HepG2 (cell line): ENCODE results near the gene SRC. TPM values are rescaled to one million over a fixed set of nuclear protein-coding genes. Genes with fewer than 3 reads are reported as not detected.
A peak's percentile ranks its signal among the peaks of the same experiment; 100 is the strongest.

Source experiments
- ATAC-seq: fragments of 200-7000 bp; cut with Tn5 transposase; 3 replicates; pipeline ENCODE4 v1.9.1; 2020; ENCODE audit warnings: mild to moderate bottlenecking, moderate library complexity
- BruUV-seq: library from RNA; stranded (reverse); fragments of 400-500 nt; replicated peaks from 2 replicates; lab custom pipeline; 2021; lab: Mats Ljungman, UMichigan
- CTCF ChIA-PET: fragments of 300-600 bp; formaldehyde crosslinking; extraction: SDS; loops from one replicate; lab custom pipeline; 2021; ENCODE audit warnings: low total read pairs, inconsistent platforms, low intra/inter-chr PET ratio; lab: Yijun Ruan, JAX
- POLR2A ChIA-PET: fragments of 350-600 bp; sonication (Branson Sonifier 250); formaldehyde crosslinking; loops from one replicate; lab custom pipeline; 2020; ENCODE audit warnings: antibody characterized with exemption, inconsistent platforms; lab: Yijun Ruan, JAX
- DNase-seq: peaks from one replicate; pipeline ENCODE4 v3.0.0-alpha.2; 2015; ENCODE audit warnings: low spot score
- FAIRE-seq: peaks from 3 replicates; lab custom pipeline; 2011; peaks lifted over from hg19 to GRCh38; lab: Jason Lieb, UNC
- H2AFZ ChIP-seq: one replicate; pipeline ENCODE4 v1.6.1; 2011; ENCODE audit warnings: low read length, inconsistent platforms
- H3K27ac ChIP-seq: fragments of 300-600 bp; 3 replicates; pipeline ENCODE4 v1.8.0; 2011; ENCODE audit warnings: mixed run types, mild to moderate bottlenecking, mixed read lengths, low read length, inconsistent platforms; ENCODE audit not compliant: insufficient read depth; ENCODE audit errors: extremely low read length
- H3K27me3 ChIP-seq, 2 experiments: fragments of 200-600 bp in 1 of 2; 2 replicates in 1 of 2; 3 replicates in 1 of 2; pipeline versions ENCODE4 v1.6.0 to v1.8.0; 2011; ENCODE audit warnings: low read length in 2 of 2, mild to moderate bottlenecking in 2 of 2, moderate library complexity in 2 of 2, inconsistent platforms in 1 of 2; ENCODE audit not compliant: insufficient read depth in 2 of 2, control insufficient read depth in 1 of 2
- H3K36me3 ChIP-seq, 2 experiments: fragments of 200-600 bp in 1 of 2; replicated peaks in 1 of 2; 2 replicates in 1 of 2; 3 replicates in 1 of 2; pipeline versions ENCODE4 v1.5.1 to v1.8.0; 2011; ENCODE audit warnings: low read length in 2 of 2, inconsistent platforms in 1 of 2; ENCODE audit not compliant: insufficient read depth in 2 of 2, control insufficient read depth in 1 of 2
- H3K4me1 ChIP-seq: 2 replicates; pipeline ENCODE4 v1.5.1; 2012; ENCODE audit warnings: low read length, inconsistent platforms; ENCODE audit not compliant: insufficient read depth
- H3K4me2 ChIP-seq: 2 replicates; pipeline ENCODE4 v1.6.0; 2011; ENCODE audit warnings: low read depth, low read length, inconsistent platforms
- H3K4me3 ChIP-seq, 3 experiments: fragments of 200-600 bp in 1 of 3; sonication (generic), shearing (Covaris generic) in 1 of 3; replicated peaks in 1 of 3; 2 replicates each; pipeline ENCODE4 v1.5.1; 2011 to 2016; ENCODE audit warnings: low read length in 3 of 3, inconsistent platforms in 2 of 3, low read depth in 2 of 3, mild to moderate bottlenecking in 2 of 3, control low read depth in 1 of 3, mixed read lengths in 1 of 3; ENCODE audit not compliant: insufficient read depth in 1 of 3
- H3K79me2 ChIP-seq: one replicate; pipeline ENCODE4 v1.6.1; 2011; ENCODE audit warnings: low read length, inconsistent platforms; ENCODE audit not compliant: insufficient read depth
- H3K9ac ChIP-seq: 2 replicates; pipeline ENCODE4 v1.6.0; 2011; ENCODE audit warnings: mild to moderate bottlenecking, low read depth, low read length, inconsistent platforms; ENCODE audit not compliant: insufficient read depth
- H3K9me3 ChIP-seq: 2 replicates; pipeline ENCODE4 v1.5.1; 2012; ENCODE audit warnings: mild to moderate bottlenecking, low read length
- H4K20me1 ChIP-seq: 2 replicates; pipeline ENCODE4 v1.6.0; 2011; ENCODE audit warnings: inconsistent platforms, mild to moderate bottlenecking, low read length, moderate library complexity; ENCODE audit not compliant: insufficient read depth
- ARNT ChIP-seq: fragments of 450-650 bp; IDR thresholded peaks from 2 replicates; pipeline ENCODE4 v1.6.1; 2017
- FOXJ3 ChIP-seq: sonication (generic); formaldehyde crosslinking; IDR thresholded peaks from 2 replicates; pipeline ENCODE4 v1.4.0; 2020; ENCODE audit warnings: missing genetic modification reagents, mild to moderate bottlenecking, borderline replicate concordance
- FOXM1 ChIP-seq: sonication (generic); formaldehyde crosslinking; IDR thresholded peaks from 2 replicates; pipeline ENCODE4 v1.5.0; 2020; ENCODE audit warnings: missing genetic modification reagents
- IKZF1 ChIP-seq: fragments of 450-650 bp; IDR thresholded peaks from 2 replicates; pipeline ENCODE4 v1.7.1; 2016
- KLF16 ChIP-seq, 2 experiments: sonication (generic) in 1 of 2; formaldehyde crosslinking in 1 of 2; IDR thresholded peaks; 2 replicates each; pipeline versions ENCODE4 v1.6.1 to v1.8.0; 2016 to 2023; ENCODE audit warnings: missing genetic modification reagents in 2 of 2, missing compliant biosample characterization in 1 of 2
- NONO ChIP-seq, 2 experiments: fragments of 450-650 bp in 1 of 2; sonication (generic) in 1 of 2; formaldehyde crosslinking in 1 of 2; IDR thresholded peaks in 1 of 2; conservative IDR thresholded peaks in 1 of 2; 2 replicates each; pipeline versions ENCODE4 v1.6.1 to v1.8.0; 2017 to 2022; ENCODE audit warnings: mild to moderate bottlenecking in 1 of 2, missing genetic modification reagents in 1 of 2, moderate library complexity in 1 of 2
- TFDP2 ChIP-seq: sonication (generic); formaldehyde crosslinking; IDR thresholded peaks from 2 replicates; pipeline ENCODE4 v1.4.0; 2020; ENCODE audit warnings: missing genetic modification reagents
- ZNF207 ChIP-seq: fragments of 450-650 bp; IDR thresholded peaks from 2 replicates; pipeline ENCODE4 v1.6.1; 2016; ENCODE audit warnings: antibody characterized with exemption, borderline replicate concordance
- ZNF30 ChIP-seq: sonication (generic); formaldehyde crosslinking; IDR thresholded peaks from 2 replicates; pipeline ENCODE4 v1.5.0; 2020; ENCODE audit warnings: mild to moderate bottlenecking, missing genetic modification reagents
- ZNF792 ChIP-seq: IDR thresholded peaks from 2 replicates; pipeline ENCODE4 v1.6.1; 2016
- WGBS: methylation state at CpG from one replicate; pipeline ENCODE4 v1.1.6; 2017; ENCODE audit warnings: low lambda C conversion rate; 5-methylcytosine and 5-hydroxymethylcytosine counted together
- in situ Hi-C: cut with HindIII; loops from 2 replicates; pipeline ENCODE4 v1.10.0; 2017; ENCODE audit warnings: low pct_unique_long_range_greater_than_20kb; ENCODE audit not compliant: extremely low pct_ligation_motif_present
- intact Hi-C: fragments of 100-400 bp; cut with micrococcal nuclease; formaldehyde crosslinking; loops from one replicate; pipeline ENCODE4 v1.10.0; 2022; ENCODE audit not compliant: unreplicated experiment
- polyA plus RNA-seq, 8 experiments: library from polyadenylated mRNA; depleted of rRNA in 3 of 8; stranded (reverse) in 7 of 8; unstranded in 1 of 8; fragments of >200 nt; fragmentation: Illumina TruSeq in 4 of 8; extraction: Trizol in 4 of 8; gene quantifications; 2 replicates each; pipeline versions ENCODE4 v1.2.1 to v1.2.3, GENCODE V29; 2011 to 2016; ENCODE audit warnings: low read depth in 4 of 8, missing spikeins in 1 of 8, mixed read lengths in 1 of 8; ENCODE audit not compliant: insufficient read depth in 1 of 8
- total RNA-seq, 5 experiments: library from RNA; depleted of rRNA; stranded (reverse); fragments of >200 nt; fragmentation: Illumina TruSeq; extraction: Trizol; gene quantifications; 2 replicates each; pipeline ENCODE4 v1.2.3, GENCODE V29; 2016; ENCODE audit warnings: low read depth in 1 of 5
- TF ChIP-seq, protein P1 (sequence below), 2 experiments: fragments of 450-650 bp in 1 of 2; sonication (generic) in 1 of 2; formaldehyde crosslinking in 1 of 2; IDR thresholded peaks; 2 replicates each; pipeline versions ENCODE4 v1.6.1 to v1.8.0; 2016 to 2022; ENCODE audit warnings: antibody characterized with exemption in 1 of 2, mild to moderate bottlenecking in 1 of 2, missing genetic modification reagents in 1 of 2
- TF ChIP-seq, protein P2 (sequence below): sonication (generic); formaldehyde crosslinking; IDR thresholded peaks from 2 replicates; pipeline ENCODE4 v1.5.0; 2020; ENCODE audit warnings: mild to moderate bottlenecking, low read depth, missing genetic modification reagents, borderline replicate concordance

Gene SRC
- total and polyA plus RNA-seq, 2 of the 13 experiments (the other 11 are each of a cell fraction or from before 2014, with no cell fraction given) = 54.7 to 192 TPM

- Histone ChIP-seq H3K4me1 (peaks cover 14% of the 10 kb centered on the region), H3K4me2 (no peak overlapping the region), H3K36me3 (no peaks in the 10 kb centered on the region), H3K79me2 (no peaks in the 10 kb centered on the region), H2AFZ (no peak overlapping the region), H3K9ac (no peak overlapping the region), H3K4me3 (no peak overlapping the region), H3K27me3 (peaks cover 33 to 98% of the 10 kb centered on the region in 2 experiments), H4K20me1 (no peaks in the 10 kb centered on the region), H3K27ac (no peak overlapping the region), H3K9me3 (no peaks in the 10 kb centered on the region)
- WGBS = 16% methylated on average over 2 of the region's 2 CpGs
- in situ Hi-C loops = no loop called here
- ChIA-PET POLR2A (no interaction called here), CTCF (no interaction called here)
- DNase-seq = no peak
- intact Hi-C loops = no loop called here
- FAIRE-seq = no peak
- ATAC-seq = no peak
- TF ChIP-seq FOXJ3 = no peak
- no peak for TF ChIP-seq ZNF30 (CRISPR knock-in tag)
- TF ChIP-seq, protein P1, sequence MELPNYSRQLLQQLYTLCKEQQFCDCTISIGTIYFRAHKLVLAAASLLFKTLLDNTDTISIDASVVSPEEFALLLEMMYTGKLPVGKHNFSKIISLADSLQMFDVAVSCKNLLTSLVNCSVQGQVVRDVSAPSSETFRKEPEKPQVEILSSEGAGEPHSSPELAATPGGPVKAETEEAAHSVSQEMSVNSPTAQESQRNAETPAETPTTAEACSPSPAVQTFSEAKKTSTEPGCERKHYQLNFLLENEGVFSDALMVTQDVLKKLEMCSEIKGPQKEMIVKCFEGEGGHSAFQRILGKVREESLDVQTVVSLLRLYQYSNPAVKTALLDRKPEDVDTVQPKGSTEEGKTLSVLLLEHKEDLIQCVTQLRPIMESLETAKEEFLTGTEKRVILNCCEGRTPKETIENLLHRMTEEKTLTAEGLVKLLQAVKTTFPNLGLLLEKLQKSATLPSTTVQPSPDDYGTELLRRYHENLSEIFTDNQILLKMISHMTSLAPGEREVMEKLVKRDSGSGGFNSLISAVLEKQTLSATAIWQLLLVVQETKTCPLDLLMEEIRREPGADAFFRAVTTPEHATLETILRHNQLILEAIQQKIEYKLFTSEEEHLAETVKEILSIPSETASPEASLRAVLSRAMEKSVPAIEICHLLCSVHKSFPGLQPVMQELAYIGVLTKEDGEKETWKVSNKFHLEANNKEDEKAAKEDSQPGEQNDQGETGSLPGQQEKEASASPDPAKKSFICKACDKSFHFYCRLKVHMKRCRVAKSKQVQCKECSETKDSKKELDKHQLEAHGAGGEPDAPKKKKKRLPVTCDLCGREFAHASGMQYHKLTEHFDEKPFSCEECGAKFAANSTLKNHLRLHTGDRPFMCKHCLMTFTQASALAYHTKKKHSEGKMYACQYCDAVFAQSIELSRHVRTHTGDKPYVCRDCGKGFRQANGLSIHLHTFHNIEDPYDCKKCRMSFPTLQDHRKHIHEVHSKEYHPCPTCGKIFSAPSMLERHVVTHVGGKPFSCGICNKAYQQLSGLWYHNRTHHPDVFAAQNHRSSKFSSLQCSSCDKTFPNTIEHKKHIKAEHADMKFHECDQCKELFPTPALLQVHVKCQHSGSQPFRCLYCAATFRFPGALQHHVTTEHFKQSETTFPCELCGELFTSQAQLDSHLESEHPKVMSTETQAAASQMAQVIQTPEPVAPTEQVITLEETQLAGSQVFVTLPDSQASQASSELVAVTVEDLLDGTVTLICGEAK (IDR thresholded peaks at IDR 0.05) = peak; percentile 4; the same call in 1 of the 2 replicates
- TF ChIP-seq, protein P1 (CRISPR knock-in tag; IDR thresholded peaks at IDR 0.05) = no peak
- 0 out of 2 replicates have a peak, but pooled peaks have one; percentile 18 for TF ChIP-seq NONO (IDR thresholded peaks at IDR 0.05)
- TF ChIP-seq NONO (CRISPR knock-in tag; conservative IDR thresholded peaks at IDR 0.05) = no peak
- no peak for TF ChIP-seq KLF16 (CRISPR knock-in tag; IDR thresholded peaks at IDR 0.05)
- no peak for TF ChIP-seq ZNF792 (CRISPR knock-in tag)
- 0 out of 2 replicates have a peak, but pooled peaks have one; percentile 24 for TF ChIP-seq IKZF1
- TF ChIP-seq ARNT = peak; percentile 4; the same call in 1 of the 2 replicates
- no peak for TF ChIP-seq FOXM1
- TF ChIP-seq ZNF207 = 0 out of 2 replicates have a peak, but pooled peaks have one; percentile 45
- TF ChIP-seq, protein P2, sequence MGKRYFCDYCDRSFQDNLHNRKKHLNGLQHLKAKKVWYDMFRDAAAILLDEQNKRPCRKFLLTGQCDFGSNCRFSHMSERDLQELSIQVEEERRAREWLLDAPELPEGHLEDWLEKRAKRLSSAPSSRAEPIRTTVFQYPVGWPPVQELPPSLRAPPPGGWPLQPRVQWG (CRISPR knock-in tag) = no peak
- TF ChIP-seq TFDP2 (CRISPR knock-in tag) = no peak
- TF ChIP-seq, all 625 proteins: peak for 5
- no TSS peak for BruUV-seq
Measured at GRCh38 chr20:37418591-37419109, 72.7 kb downstream of the SRC start.
